ENCODE results near the gene KAZN.

GRCh38 chr1:14783592-14783886 lies 185.1 kb downstream of the KAZN start:
- TF ChIP-seq EZH2 (IDR thresholded peaks at IDR 0.05; ENCODE audit: low read depth, low read length, severe bottlenecking), result no peak
- TF ChIP-seq, protein P1, sequence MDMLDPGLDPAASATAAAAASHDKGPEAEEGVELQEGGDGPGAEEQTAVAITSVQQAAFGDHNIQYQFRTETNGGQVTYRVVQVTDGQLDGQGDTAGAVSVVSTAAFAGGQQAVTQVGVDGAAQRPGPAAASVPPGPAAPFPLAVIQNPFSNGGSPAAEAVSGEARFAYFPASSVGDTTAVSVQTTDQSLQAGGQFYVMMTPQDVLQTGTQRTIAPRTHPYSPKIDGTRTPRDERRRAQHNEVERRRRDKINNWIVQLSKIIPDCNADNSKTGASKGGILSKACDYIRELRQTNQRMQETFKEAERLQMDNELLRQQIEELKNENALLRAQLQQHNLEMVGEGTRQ (IDR thresholded peaks at IDR 0.05; ENCODE audit: low read length), result no peak
- no peak for TF ChIP-seq GABPA (IDR thresholded peaks at IDR 0.05; ENCODE audit: borderline replicate concordance, insufficient read depth, low read length)
- no peak for TF ChIP-seq CTCF (IDR thresholded peaks at IDR 0.05; ENCODE audit: control extremely low read depth in 1 of 3, insufficient read depth in 1 of 3, low read depth in 1 of 3, low read length in 3 of 3)
- no peak for TF ChIP-seq SIN3A (conservative IDR thresholded peaks at IDR 0.05 in 1 of 2, IDR thresholded peaks at IDR 0.05 in 1 of 2; ENCODE audit: low read depth in 1 of 2, low read length in 2 of 2)
- TF ChIP-seq EP300 (IDR thresholded peaks at IDR 0.05; ENCODE audit: borderline replicate concordance in 1 of 2, low read depth in 2 of 2, low read length in 2 of 2), result no peak
- TF ChIP-seq JUN (IDR thresholded peaks at IDR 0.05; ENCODE audit: low read depth, low read length), result no peak
- no peak for TF ChIP-seq POLR2A (IDR thresholded peaks at IDR 0.05; ENCODE audit: control extremely low read depth in 1 of 2, low read depth in 2 of 2, low read length in 2 of 2)
- TF ChIP-seq MAFK (IDR thresholded peaks at IDR 0.05; ENCODE audit: low read depth, low read length), result no peak
